ENCODE results near the gene UFD1.

Gene UFD1

DNA sequence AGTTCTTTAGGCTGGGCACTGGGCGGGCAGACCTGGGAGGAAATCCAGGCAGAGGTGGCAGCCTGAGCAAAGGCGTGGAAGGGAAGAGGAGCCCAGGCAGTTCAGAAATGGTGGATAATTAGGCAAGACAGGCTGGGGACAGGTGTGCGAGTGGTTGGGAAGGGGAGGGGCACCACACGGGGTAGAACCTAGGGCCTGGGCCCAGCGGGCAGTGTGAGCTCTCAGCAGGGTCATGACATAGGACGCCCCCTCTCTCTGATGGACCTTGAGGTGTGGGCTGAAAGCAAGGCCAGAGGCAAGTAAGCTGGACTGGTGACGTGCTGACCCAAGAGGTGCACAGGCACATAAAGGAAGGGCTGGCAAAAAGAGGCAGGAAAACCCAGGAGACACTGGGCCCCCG, 6.8 kb downstream of the UFD1 start:
- no peak for DNase-seq (ENCODE audit: low read depth in 2 of 2, low spot score in 1 of 2)

DNA sequence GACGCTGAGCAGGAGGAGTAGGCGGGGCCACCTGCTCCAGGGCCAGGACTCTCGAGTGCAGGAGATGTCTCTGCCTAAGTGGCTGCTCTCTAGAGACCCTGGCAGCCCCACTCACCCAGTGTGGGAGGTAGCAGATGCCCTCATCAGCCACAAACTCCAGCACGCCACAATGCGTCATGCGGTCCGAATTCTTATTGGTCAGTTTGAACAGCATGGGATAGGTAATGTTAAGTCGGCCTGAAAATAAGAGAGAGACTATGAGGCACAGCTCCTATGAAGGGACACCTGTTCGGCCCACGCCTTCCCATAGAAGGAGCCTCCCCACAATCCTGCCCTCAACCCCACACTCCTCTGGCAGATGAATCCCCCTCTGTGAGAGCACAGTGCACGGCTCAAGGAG, 7.4 kb downstream of the UFD1 start:
- DNase-seq (ENCODE audit: low read depth in 2 of 2, low spot score in 1 of 2): no peak

DNA sequence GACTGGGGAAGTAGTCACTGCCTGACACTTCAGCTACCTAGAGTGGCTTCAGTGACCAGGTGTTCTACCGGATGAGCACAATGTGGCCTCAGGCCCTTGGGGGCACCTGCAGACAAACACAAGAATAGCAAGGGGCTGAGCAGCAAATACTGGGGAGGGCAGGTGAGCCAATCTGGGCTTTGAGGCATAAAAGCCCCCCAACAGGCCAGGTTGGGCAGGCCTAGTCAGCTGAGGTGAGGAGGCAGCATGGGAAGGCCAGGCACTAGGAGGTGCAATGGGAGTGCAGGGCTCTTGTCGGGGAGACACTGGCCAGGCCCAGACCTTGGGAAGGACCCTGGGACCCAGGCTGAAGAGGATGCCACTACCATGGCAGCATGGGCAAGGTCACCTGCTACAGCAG, 9.0 kb downstream of the UFD1 start:
- no peak for DNase-seq (ENCODE audit: low read depth in 2 of 2, low spot score in 1 of 2)

GRCh38 chr22:19469421-19469820, 9.6 kb downstream of the UFD1 start:
- DNase-seq (ENCODE audit: low read depth in 2 of 2, low spot score in 1 of 2): no peak

- no peak for DNase-seq (ENCODE audit: low read depth in 2 of 2, low spot score in 1 of 2)
These were observed 11.1 kb downstream of the UFD1 start for GRCh38 chr22:19467912-19468311.

DNA sequence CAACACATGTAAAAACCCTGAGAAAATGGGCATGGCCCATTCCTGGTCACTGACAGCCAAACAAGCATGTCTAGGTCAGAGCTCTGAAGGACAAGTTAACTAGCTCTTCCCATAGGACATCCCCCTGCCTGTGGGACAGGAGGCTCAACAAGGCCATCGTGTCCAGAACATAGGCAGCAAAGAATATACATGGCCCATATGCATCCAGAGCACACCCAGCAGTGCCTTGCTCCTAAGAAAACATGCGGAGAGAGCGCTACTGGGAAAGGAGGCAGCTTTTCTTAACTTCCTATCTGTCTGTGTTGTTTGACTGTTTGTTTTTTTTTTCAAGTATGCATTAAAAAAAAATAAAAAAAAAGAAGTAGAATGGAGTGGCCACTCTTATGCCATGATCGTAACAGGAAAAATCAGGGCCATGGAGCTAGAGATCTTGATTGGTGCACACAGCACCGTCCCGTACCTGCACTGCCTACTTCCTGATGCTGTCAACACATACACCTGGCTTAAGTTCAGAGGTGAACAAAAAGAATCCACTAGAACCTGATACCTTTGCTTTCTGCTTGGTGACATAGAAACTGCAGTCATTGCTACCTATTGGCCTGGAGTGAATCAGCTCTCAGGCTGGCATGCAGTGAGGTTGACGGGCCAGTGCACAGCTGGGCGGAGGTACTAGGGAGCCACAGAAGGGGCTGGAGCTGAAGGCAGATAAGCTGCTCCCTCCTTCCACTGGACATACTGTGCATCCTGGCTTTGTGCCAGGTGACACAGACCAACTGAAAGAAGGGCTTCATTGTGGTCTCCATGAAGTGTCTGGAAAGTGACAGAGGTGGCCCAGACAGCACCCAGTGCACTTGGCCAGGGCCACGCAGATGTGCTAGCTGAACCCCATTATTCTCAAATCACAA, 11.9 kb downstream of the UFD1 start:
- DNase-seq (ENCODE audit: low read depth in 2 of 2, low spot score in 1 of 2): no peak

- no peak for DNase-seq (ENCODE audit: low read depth in 2 of 2, low spot score in 1 of 2)
These were observed 12.8 kb downstream of the UFD1 start for GRCh38 chr22:19466126-19466716.

GRCh38 chr22:19464975-19465374, 14.0 kb downstream of the UFD1 start:
- DNase-seq (ENCODE audit: low read depth in 2 of 2, low spot score in 1 of 2): no peak

DNA sequence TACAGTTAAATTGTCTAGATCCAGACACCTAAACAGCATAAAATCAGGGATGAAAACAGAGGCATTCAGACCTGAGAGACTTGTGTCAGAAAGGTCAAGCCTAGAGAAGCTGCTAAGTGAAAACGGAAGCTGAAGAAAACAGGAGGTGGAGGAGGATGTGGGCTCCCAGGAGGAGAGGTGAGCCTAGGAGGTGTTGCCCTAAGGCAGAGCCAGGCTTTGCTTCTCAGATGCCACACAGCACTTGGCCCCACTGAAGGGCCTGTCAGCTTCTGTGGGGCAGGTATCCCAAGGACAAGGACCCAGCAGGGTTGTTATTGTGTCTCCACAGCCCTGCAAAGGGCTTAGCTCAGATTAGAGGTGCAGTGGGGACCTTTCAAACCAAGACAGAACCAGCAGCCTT, 14.4 kb downstream of the UFD1 start:
- no peak for DNase-seq (ENCODE audit: low read depth in 2 of 2, low spot score in 1 of 2)

GRCh38 chr22:19463491-19464469, 15.2 kb downstream of the UFD1 start:
- DNase-seq (ENCODE audit: low read depth in 2 of 2, low spot score in 1 of 2): no peak

- DNase-seq (ENCODE audit: low read depth in 2 of 2, low spot score in 1 of 2): no peak
These were observed 16.0 kb downstream of the UFD1 start for GRCh38 chr22:19463008-19463407.

DNA sequence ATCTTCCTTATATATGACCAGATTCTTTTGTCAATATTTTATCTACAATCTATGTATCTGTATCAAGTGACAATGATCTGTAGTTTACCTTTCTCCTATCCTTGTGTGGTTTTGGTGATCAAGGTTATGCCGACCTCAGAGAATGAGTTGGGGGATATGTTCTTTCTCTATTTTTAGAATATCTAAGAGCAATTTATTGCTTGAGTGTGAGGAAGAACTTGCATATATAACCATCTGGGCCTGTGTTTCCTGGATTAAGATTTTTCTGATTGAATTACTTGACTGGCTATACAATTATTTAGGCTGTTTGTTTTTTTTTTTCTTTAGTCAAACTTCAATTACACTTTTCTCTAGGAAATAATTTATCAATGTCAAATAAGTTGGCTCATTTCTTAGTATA, 17.5 kb downstream of the UFD1 start:
- DNase-seq (ENCODE audit: low read depth in 2 of 2, low spot score in 1 of 2): no peak

- no peak for DNase-seq (ENCODE audit: low read depth in 2 of 2, low spot score in 1 of 2)
These were observed 19.0 kb downstream of the UFD1 start for GRCh38 chr22:19460036-19460435.

GRCh38 chr22:19457828-19458428, 21.1 kb downstream of the UFD1 start:
- no peak for DNase-seq (ENCODE audit: low read depth in 2 of 2, low spot score in 1 of 2)

GRCh38 chr22:19456541-19456940, 22.5 kb downstream of the UFD1 start:
- DNase-seq (ENCODE audit: low read depth in 2 of 2, low spot score in 1 of 2): no peak

GRCh38 chr22:19455585-19456370, 23.2 kb downstream of the UFD1 start:
- DNase-seq (ENCODE audit: low read depth in 2 of 2, low spot score in 1 of 2): no peak

DNA sequence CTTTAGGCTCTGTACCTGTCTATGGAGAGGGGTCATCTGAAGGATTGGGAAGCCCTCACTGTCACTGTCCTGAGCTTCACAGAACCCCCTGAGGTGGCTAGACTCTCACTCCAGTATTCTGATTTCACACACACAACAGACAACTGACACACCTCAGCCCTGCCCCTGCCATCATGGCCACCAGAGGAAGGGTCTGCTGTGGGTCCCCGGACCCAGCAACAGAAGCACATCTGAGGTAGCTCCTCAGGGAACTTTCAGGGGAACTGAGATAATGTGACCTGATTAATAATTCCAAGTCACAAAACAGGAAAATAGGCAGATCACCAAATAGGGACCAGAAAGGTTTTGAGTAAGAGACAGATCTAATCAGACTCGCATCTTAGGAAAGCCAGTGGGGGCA, 24.0 kb downstream of the UFD1 start:
- no peak for DNase-seq (ENCODE audit: low read depth in 2 of 2, low spot score in 1 of 2)

- DNase-seq (ENCODE audit: low read depth in 2 of 2, low spot score in 1 of 2): no peak
These were observed 24.8 kb downstream of the UFD1 start for GRCh38 chr22:19454156-19454555.

DNA sequence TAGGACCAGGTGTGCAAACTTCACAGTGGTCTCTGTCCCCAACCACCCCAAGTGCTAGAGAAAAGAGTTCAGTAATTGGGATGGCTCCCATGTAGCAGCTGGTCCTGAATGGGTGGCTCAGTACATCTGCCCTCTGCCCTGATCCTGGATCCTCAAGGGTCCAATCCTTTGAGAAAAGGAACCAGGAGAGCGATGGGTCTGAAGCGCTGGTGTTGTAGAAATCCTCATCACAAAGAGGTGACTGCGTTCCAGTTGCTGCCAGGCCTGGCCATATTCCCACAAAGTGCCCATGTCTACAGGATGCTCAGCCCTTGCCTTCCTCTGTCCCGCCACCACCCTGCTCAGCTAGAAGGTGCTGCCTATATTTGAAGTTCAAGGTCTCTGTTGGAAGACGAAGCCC, 25.3 kb downstream of the UFD1 start:
- no peak for DNase-seq (ENCODE audit: low read depth in 2 of 2, low spot score in 1 of 2)

GRCh38 chr22:19451570-19451969, 27.4 kb downstream of the UFD1 start:
- no peak for DNase-seq (ENCODE audit: low read depth in 2 of 2, low spot score in 1 of 2)

All from stimulated activated CD8-positive, alpha-beta memory T cell treated with anti-CD3 and anti-CD28 coated beads, Interleukin-4, amount 100 ng/mL, for 4 hours (primary cell).